Measurements from ENCODE around the gene KIAA0040.

Gene KIAA0040

GRCh38 chr1:175167861-175168260, 24.7 kb downstream of the KIAA0040 start:
- H3K36me3 ChIP-seq (ENCODE audit: insufficient read depth, low read length): peaks cover 15% of the 10 kb centered on the region; the same call in 1 of the 2 replicates
- no peak overlapping the region for H3K9ac ChIP-seq (ENCODE audit: low read depth, low read length, poor library complexity, severe bottlenecking)
- H3F3A ChIP-seq (ENCODE audit: low read depth): no peaks in the 10 kb centered on the region
- H2AFZ ChIP-seq (ENCODE audit: low read length): no peak overlapping the region
- no peak overlapping the region for H3K4me3 ChIP-seq (ENCODE audit: low read length, poor library complexity, severe bottlenecking)
- peaks cover 10% of the 10 kb centered on the region for H3K4me1 ChIP-seq (ENCODE audit: insufficient read depth, low read length, poor library complexity, severe bottlenecking)
- H3K79me2 ChIP-seq (ENCODE audit: insufficient read depth, low read length): no peaks in the 10 kb centered on the region
- no peaks in the 10 kb centered on the region for H3K27me3 ChIP-seq (ENCODE audit: insufficient read depth, low read length, poor library complexity, severe bottlenecking)
- H4K20me1 ChIP-seq (ENCODE audit: insufficient read depth, low read length, poor library complexity, severe bottlenecking): no peaks in the 10 kb centered on the region
- H3K4me2 ChIP-seq (ENCODE audit: low read depth, low read length, poor library complexity, severe bottlenecking): no peak overlapping the region
- no peaks in the 10 kb centered on the region for H3K9me3 ChIP-seq (ENCODE audit: insufficient read depth, low read depth, low read length)
- H3K9me2 ChIP-seq (replicated peaks; ENCODE audit: low read depth, low read length): no peaks in the 10 kb centered on the region
- TF ChIP-seq CTCF (conservative IDR thresholded peaks at IDR 0.05; ENCODE audit: low read length) (no peak), EZH2phosphoT487 (IDR thresholded peaks at IDR 0.05; ENCODE audit: borderline replicate concordance) (no peak)

- Histone ChIP-seq H3K9me3 (ENCODE audit: insufficient read depth, low read depth, low read length) (no peaks in the 10 kb centered on the region), H3K27me3 (ENCODE audit: insufficient read depth, low read length, poor library complexity, severe bottlenecking) (no peaks in the 10 kb centered on the region), H3K9ac (ENCODE audit: low read depth, low read length, poor library complexity, severe bottlenecking) (no peak overlapping the region), H4K20me1 (ENCODE audit: insufficient read depth, low read length, poor library complexity, severe bottlenecking) (no peaks in the 10 kb centered on the region), H3K4me3 (ENCODE audit: low read length, poor library complexity, severe bottlenecking) (no peak overlapping the region), H3K4me1 (ENCODE audit: insufficient read depth, low read length, poor library complexity, severe bottlenecking) (peaks cover 10% of the 10 kb centered on the region), H3K4me2 (ENCODE audit: low read depth, low read length, poor library complexity, severe bottlenecking) (no peak overlapping the region), H3F3A (ENCODE audit: low read depth) (no peaks in the 10 kb centered on the region), H3K36me3 (ENCODE audit: insufficient read depth, low read length) (peaks cover 15% of the 10 kb centered on the region; the same call in 1 of the 2 replicates), H3K9me2 (replicated peaks; ENCODE audit: low read depth, low read length) (no peaks in the 10 kb centered on the region), H3K79me2 (ENCODE audit: insufficient read depth, low read length) (no peaks in the 10 kb centered on the region), H2AFZ (ENCODE audit: low read length) (no peak overlapping the region)
- TF ChIP-seq CTCF (conservative IDR thresholded peaks at IDR 0.05; ENCODE audit: low read length) (no peak), EZH2phosphoT487 (IDR thresholded peaks at IDR 0.05; ENCODE audit: borderline replicate concordance) (no peak)
Measured at GRCh38 chr1:175166746-175167145, 25.8 kb downstream of the KIAA0040 start.

GRCh38 chr1:175164751-175165150, 27.8 kb downstream of the KIAA0040 start:
- peaks cover 20% of the 10 kb centered on the region; the same call in 1 of the 2 replicates for H3K36me3 ChIP-seq (ENCODE audit: insufficient read depth, low read length)
- TF ChIP-seq EZH2phosphoT487 (IDR thresholded peaks at IDR 0.05; ENCODE audit: borderline replicate concordance) (no peak), CTCF (conservative IDR thresholded peaks at IDR 0.05; ENCODE audit: low read length) (no peak)

More at GRCh38 chr1:175164751-175165150, 27.8 kb downstream of the KIAA0040 start:
- Histone ChIP-seq H2AFZ (ENCODE audit: low read length) (no peak overlapping the region), H3K9ac (ENCODE audit: low read depth, low read length, poor library complexity, severe bottlenecking) (no peak overlapping the region), H3K4me2 (ENCODE audit: low read depth, low read length, poor library complexity, severe bottlenecking) (no peak overlapping the region), H3K9me2 (replicated peaks; ENCODE audit: low read depth, low read length) (no peaks in the 10 kb centered on the region), H3F3A (ENCODE audit: low read depth) (no peaks in the 10 kb centered on the region), H3K79me2 (ENCODE audit: insufficient read depth, low read length) (no peaks in the 10 kb centered on the region), H3K9me3 (ENCODE audit: insufficient read depth, low read depth, low read length) (no peaks in the 10 kb centered on the region), H3K4me1 (ENCODE audit: insufficient read depth, low read length, poor library complexity, severe bottlenecking) (peaks cover 17% of the 10 kb centered on the region), H3K4me3 (ENCODE audit: low read length, poor library complexity, severe bottlenecking) (no peak overlapping the region), H4K20me1 (ENCODE audit: insufficient read depth, low read length, poor library complexity, severe bottlenecking) (no peaks in the 10 kb centered on the region), H3K27me3 (ENCODE audit: insufficient read depth, low read length, poor library complexity, severe bottlenecking) (no peaks in the 10 kb centered on the region)
